ENCODE measurements around the gene NAALADL2. TPM values are rescaled to one million over a fixed set of nuclear protein-coding genes. Genes with fewer than 3 reads are reported as not detected.

NAALADL2 gene
- polyA plus RNA-seq, 3 donors = not detected

- H3K9me3 ChIP-seq (replicated peaks in 1 of 2; ENCODE audit: control insufficient read depth in 1 of 2, insufficient read depth in 1 of 2, low read length in 2 of 2) = peaks cover 8 to 10% of the 10 kb centered on the region in 2 donors
- no peaks in the 10 kb centered on the region for H4K20me1 ChIP-seq (ENCODE audit: insufficient read depth, low read length)
- intact Hi-C loops (cut with micrococcal nuclease) = no loop called here
- TF ChIP-seq, protein P1, sequence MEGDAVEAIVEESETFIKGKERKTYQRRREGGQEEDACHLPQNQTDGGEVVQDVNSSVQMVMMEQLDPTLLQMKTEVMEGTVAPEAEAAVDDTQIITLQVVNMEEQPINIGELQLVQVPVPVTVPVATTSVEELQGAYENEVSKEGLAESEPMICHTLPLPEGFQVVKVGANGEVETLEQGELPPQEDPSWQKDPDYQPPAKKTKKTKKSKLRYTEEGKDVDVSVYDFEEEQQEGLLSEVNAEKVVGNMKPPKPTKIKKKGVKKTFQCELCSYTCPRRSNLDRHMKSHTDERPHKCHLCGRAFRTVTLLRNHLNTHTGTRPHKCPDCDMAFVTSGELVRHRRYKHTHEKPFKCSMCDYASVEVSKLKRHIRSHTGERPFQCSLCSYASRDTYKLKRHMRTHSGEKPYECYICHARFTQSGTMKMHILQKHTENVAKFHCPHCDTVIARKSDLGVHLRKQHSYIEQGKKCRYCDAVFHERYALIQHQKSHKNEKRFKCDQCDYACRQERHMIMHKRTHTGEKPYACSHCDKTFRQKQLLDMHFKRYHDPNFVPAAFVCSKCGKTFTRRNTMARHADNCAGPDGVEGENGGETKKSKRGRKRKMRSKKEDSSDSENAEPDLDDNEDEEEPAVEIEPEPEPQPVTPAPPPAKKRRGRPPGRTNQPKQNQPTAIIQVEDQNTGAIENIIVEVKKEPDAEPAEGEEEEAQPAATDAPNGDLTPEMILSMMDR (IDR thresholded peaks at IDR 0.05) = no peak
- Mint-ChIP-seq H3K27me3 (ENCODE audit: low read depth in 3 of 3) (no peaks in the 10 kb centered on the region), H3K27ac (no peak overlapping the region), H3K4me3 (no peak overlapping the region), H3K36me3 (no peaks in the 10 kb centered on the region), H3K4me1 (no peaks in the 10 kb centered on the region), H3K9me3 (peaks cover 0 to 13% (median 0%) of the 10 kb centered on the region in 7 donors)
- H3K27me3 ChIP-seq (ENCODE audit: control insufficient read depth in 2 of 2, insufficient read depth in 2 of 2, low read length in 2 of 2) = no peaks in the 10 kb centered on the region
- no peak overlapping the region for H3K4me2 ChIP-seq (replicated peaks; ENCODE audit: extremely low read depth, low read length, poor library complexity, severe bottlenecking)
- 83% methylated on average over 4 of the region's 4 CpGs for WGBS (ENCODE audit: insufficient coverage)
- no peak overlapping the region for H3K4me3 ChIP-seq (replicated peaks in 1 of 3; ENCODE audit: low read depth in 2 of 3, low read length in 3 of 3)
- no peaks in the 10 kb centered on the region for H3K4me1 ChIP-seq (ENCODE audit: control insufficient read depth in 1 of 2, insufficient read depth in 2 of 2, low read length in 2 of 2)
- no peak overlapping the region for H2AFZ ChIP-seq (ENCODE audit: insufficient read depth, low read depth, low read length, poor library complexity, severe bottlenecking)
- no peaks in the 10 kb centered on the region for H3K79me2 ChIP-seq (ENCODE audit: insufficient read depth, low read length)
- H3K9ac ChIP-seq (ENCODE audit: insufficient read depth, low read length, poor library complexity, severe bottlenecking) = no peak overlapping the region
- no peaks in the 10 kb centered on the region for H3K36me3 ChIP-seq (replicated peaks in 1 of 2; ENCODE audit: control insufficient read depth in 1 of 2, insufficient read depth in 2 of 2, low read length in 2 of 2)
- no peak for DNase-seq
- no peak overlapping the region for H3K27ac ChIP-seq (ENCODE audit: low read depth in 1 of 2, low read length in 2 of 2)
Observed at GRCh38 chr3:175836617-175837016, 977.5 kb downstream of the NAALADL2 start.

DNA sequence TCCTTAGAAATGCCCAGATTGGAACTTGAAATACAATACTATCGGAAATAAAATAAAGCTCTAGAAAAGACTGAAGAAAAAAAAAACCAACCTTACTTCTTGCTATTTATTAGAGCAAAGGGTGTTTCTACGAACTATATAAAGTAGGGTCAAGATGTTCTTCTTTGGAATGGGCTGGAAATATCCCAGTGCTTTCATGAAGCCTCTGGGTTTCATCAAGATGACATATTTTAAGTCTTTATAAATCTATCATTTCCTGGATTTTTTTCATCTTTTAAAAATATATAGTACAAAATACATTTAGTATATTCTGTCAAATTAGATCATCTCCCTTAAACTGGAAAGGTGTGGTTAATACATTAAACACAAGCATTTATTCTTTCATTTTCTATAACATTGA lies 978.8 kb downstream of the NAALADL2 start:
- Mint-ChIP-seq H3K4me3 (no peak overlapping the region), H3K27me3 (ENCODE audit: low read depth in 3 of 3) (no peaks in the 10 kb centered on the region), H3K27ac (no peak overlapping the region), H3K9me3 (peaks cover 0 to 13% (median 2%) of the 10 kb centered on the region in 7 donors), H3K4me1 (no peaks in the 10 kb centered on the region), H3K36me3 (no peaks in the 10 kb centered on the region)
- DNase-seq = no peak
- H3K4me3 ChIP-seq (replicated peaks in 1 of 3; ENCODE audit: low read depth in 2 of 3, low read length in 3 of 3) = no peak overlapping the region
- H3K79me2 ChIP-seq (ENCODE audit: insufficient read depth, low read length) = no peaks in the 10 kb centered on the region
- H3K36me3 ChIP-seq (replicated peaks in 1 of 2; ENCODE audit: control insufficient read depth in 1 of 2, insufficient read depth in 2 of 2, low read length in 2 of 2) = no peaks in the 10 kb centered on the region
- H3K9me3 ChIP-seq (replicated peaks in 1 of 2; ENCODE audit: control insufficient read depth in 1 of 2, insufficient read depth in 1 of 2, low read length in 2 of 2) = peaks cover 6 to 8% of the 10 kb centered on the region in 2 donors
- WGBS (ENCODE audit: insufficient coverage) = no CpG with 5 or more reads among the region's 2 CpGs
- no peak overlapping the region for H3K4me2 ChIP-seq (replicated peaks; ENCODE audit: extremely low read depth, low read length, poor library complexity, severe bottlenecking)
- no peak overlapping the region for H2AFZ ChIP-seq (ENCODE audit: insufficient read depth, low read depth, low read length, poor library complexity, severe bottlenecking)
- no peaks in the 10 kb centered on the region for H4K20me1 ChIP-seq (ENCODE audit: insufficient read depth, low read length)
- H3K27me3 ChIP-seq (ENCODE audit: control insufficient read depth in 2 of 2, insufficient read depth in 2 of 2, low read length in 2 of 2) = no peaks in the 10 kb centered on the region
- intact Hi-C loops (cut with micrococcal nuclease) = no loop called here
- no peak overlapping the region for H3K27ac ChIP-seq (ENCODE audit: low read depth in 1 of 2, low read length in 2 of 2)
- H3K9ac ChIP-seq (ENCODE audit: insufficient read depth, low read length, poor library complexity, severe bottlenecking) = no peak overlapping the region
- H3K4me1 ChIP-seq (ENCODE audit: control insufficient read depth in 1 of 2, insufficient read depth in 2 of 2, low read length in 2 of 2) = no peaks in the 10 kb centered on the region
- TF ChIP-seq, protein P1 (IDR thresholded peaks at IDR 0.05) = no peak

Measured in CD14-positive monocyte (primary cell).